HEK293 (cell line): Measurements from ENCODE around the gene CAPN1.

Experiments
- GLI2 ChIP-seq: fragments of 450-650 bp; formaldehyde crosslinking; IDR thresholded peaks from 2 replicates; pipeline ENCODE4; 2017; ENCODE audit warnings: missing biosample characterization, missing genetic modification characterization, low read depth, borderline replicate concordance
- KLF1 ChIP-seq: fragments of 450-650 bp; formaldehyde crosslinking; IDR thresholded peaks from 2 replicates; pipeline ENCODE4 v1.5.1; 2016; ENCODE audit warnings: missing biosample characterization, missing genetic modification characterization
- KLF17 ChIP-seq: fragments of 450-650 bp; formaldehyde crosslinking; IDR thresholded peaks from 2 replicates; pipeline ENCODE4 v1.5.1; 2016; ENCODE audit warnings: missing biosample characterization, missing genetic modification characterization
- KLF7 ChIP-seq: fragments of 450-650 bp; formaldehyde crosslinking; IDR thresholded peaks from 2 replicates; pipeline ENCODE4 v1.5.1; 2016; ENCODE audit warnings: missing biosample characterization, missing genetic modification characterization, borderline replicate concordance
- MYNN ChIP-seq: fragments of 450-650 bp; formaldehyde crosslinking; IDR thresholded peaks from 2 replicates; pipeline ENCODE4 v1.5.1; 2016; ENCODE audit warnings: missing biosample characterization, missing genetic modification characterization, borderline replicate concordance
- PATZ1 ChIP-seq: fragments of 450-650 bp; formaldehyde crosslinking; IDR thresholded peaks from 2 replicates; pipeline ENCODE4 v1.5.1; 2016; ENCODE audit warnings: missing biosample characterization, missing genetic modification characterization
- ZBTB1 ChIP-seq: fragments of 450-650 bp; formaldehyde crosslinking; IDR thresholded peaks from 2 replicates; pipeline ENCODE4 v1.5.1; 2016; ENCODE audit warnings: missing biosample characterization, missing genetic modification characterization
- ZBTB20 ChIP-seq: fragments of 450-650 bp; formaldehyde crosslinking; IDR thresholded peaks from 2 replicates; pipeline ENCODE4 v1.5.1; 2016; ENCODE audit warnings: missing biosample characterization, missing genetic modification characterization
- ZBTB48 ChIP-seq: fragments of 450-650 bp; formaldehyde crosslinking; IDR thresholded peaks from 2 replicates; pipeline ENCODE4 v1.5.1; 2016; ENCODE audit warnings: missing biosample characterization, missing genetic modification characterization
- ZFP41 ChIP-seq: fragments of 450-650 bp; formaldehyde crosslinking; IDR thresholded peaks from 2 replicates; pipeline ENCODE4 v1.5.1; 2016; ENCODE audit warnings: missing biosample characterization, missing genetic modification characterization, borderline replicate concordance
- ZNF146 ChIP-seq: fragments of 450-650 bp; formaldehyde crosslinking; IDR thresholded peaks from 2 replicates; pipeline ENCODE4 v1.5.1; 2016; ENCODE audit warnings: missing biosample characterization, missing genetic modification characterization
- ZNF23 ChIP-seq: fragments of 450-650 bp; formaldehyde crosslinking; IDR thresholded peaks from 2 replicates; pipeline ENCODE4 v1.5.1; 2016; ENCODE audit warnings: missing biosample characterization, missing genetic modification characterization, borderline replicate concordance
- ZNF24 ChIP-seq: fragments of 450-650 bp; formaldehyde crosslinking; IDR thresholded peaks from 2 replicates; pipeline ENCODE4 v1.5.1; 2016; ENCODE audit warnings: missing biosample characterization, missing genetic modification characterization
- ZNF266 ChIP-seq: fragments of 450-650 bp; formaldehyde crosslinking; IDR thresholded peaks from 2 replicates; pipeline ENCODE4 v1.5.1; 2016; ENCODE audit warnings: missing biosample characterization, missing genetic modification characterization, low read depth
- ZNF335 ChIP-seq: fragments of 450-650 bp; formaldehyde crosslinking; conservative IDR thresholded peaks from 2 replicates; pipeline ENCODE4 v1.5.1; 2016; ENCODE audit warnings: missing biosample characterization, missing genetic modification characterization
- ZNF391 ChIP-seq: fragments of 450-650 bp; formaldehyde crosslinking; IDR thresholded peaks from 2 replicates; pipeline ENCODE4 v1.5.1; 2016; ENCODE audit warnings: low read depth, missing biosample characterization, missing genetic modification characterization, borderline replicate concordance
- ZNF394 ChIP-seq: fragments of 450-650 bp; formaldehyde crosslinking; IDR thresholded peaks from 2 replicates; pipeline ENCODE4 v1.5.1; 2016; ENCODE audit warnings: missing biosample characterization, missing genetic modification characterization, mild to moderate bottlenecking, moderate library complexity, borderline replicate concordance
- ZNF501 ChIP-seq: fragments of 450-650 bp; formaldehyde crosslinking; IDR thresholded peaks from 2 replicates; pipeline ENCODE4 v1.5.1; 2016; ENCODE audit warnings: missing biosample characterization, missing genetic modification characterization
- ZNF510 ChIP-seq: fragments of 450-650 bp; formaldehyde crosslinking; IDR thresholded peaks from 2 replicates; pipeline ENCODE4 v1.5.1; 2018; ENCODE audit warnings: mild to moderate bottlenecking, missing genetic modification characterization, missing biosample characterization; ENCODE audit not compliant: insufficient replicate concordance
- ZNF513 ChIP-seq: fragments of 450-650 bp; IDR thresholded peaks from 2 replicates; pipeline ENCODE4 v1.5.1; 2018; ENCODE audit warnings: missing biosample characterization, missing genetic modification characterization
- ZNF548 ChIP-seq: fragments of 450-650 bp; formaldehyde crosslinking; IDR thresholded peaks from 2 replicates; pipeline ENCODE4 v1.5.1; 2016; ENCODE audit warnings: missing biosample characterization, missing genetic modification characterization
- ZNF560 ChIP-seq: fragments of 450-650 bp; formaldehyde crosslinking; IDR thresholded peaks from 2 replicates; pipeline ENCODE4 v1.5.1; 2017; ENCODE audit warnings: missing biosample characterization, missing genetic modification characterization, borderline replicate concordance
- ZNF580 ChIP-seq: fragments of 450-650 bp; formaldehyde crosslinking; IDR thresholded peaks from 2 replicates; pipeline ENCODE4 v1.5.1; 2016; ENCODE audit warnings: missing biosample characterization, missing genetic modification characterization
- ZNF596 ChIP-seq: fragments of 450-650 bp; IDR thresholded peaks from 2 replicates; pipeline ENCODE4 v1.5.0; 2018; ENCODE audit warnings: missing biosample characterization, mild to moderate bottlenecking, missing genetic modification characterization, moderate library complexity
- ZNF600 ChIP-seq: fragments of 450-650 bp; formaldehyde crosslinking; IDR thresholded peaks from 2 replicates; pipeline ENCODE4 v1.5.1; 2016; ENCODE audit warnings: missing biosample characterization, missing genetic modification characterization
- ZNF610 ChIP-seq: fragments of 450-650 bp; formaldehyde crosslinking; IDR thresholded peaks from 2 replicates; pipeline ENCODE4 v1.5.1; 2016; ENCODE audit warnings: missing biosample characterization, missing genetic modification characterization, borderline replicate concordance
- ZNF621 ChIP-seq: fragments of 450-650 bp; formaldehyde crosslinking; IDR thresholded peaks from 2 replicates; pipeline ENCODE4 v1.5.1; 2017; ENCODE audit warnings: missing biosample characterization, missing genetic modification characterization
- ZNF629 ChIP-seq: fragments of 450-650 bp; formaldehyde crosslinking; IDR thresholded peaks from 2 replicates; pipeline ENCODE4 v1.5.1; 2017; ENCODE audit warnings: missing biosample characterization, missing genetic modification characterization
- ZNF645 ChIP-seq: fragments of 450-650 bp; formaldehyde crosslinking; IDR thresholded peaks from 2 replicates; pipeline ENCODE4; 2016; ENCODE audit warnings: missing biosample characterization, missing genetic modification characterization
- ZNF658 ChIP-seq: fragments of 450-650 bp; formaldehyde crosslinking; IDR thresholded peaks from 2 replicates; pipeline ENCODE4; 2016; ENCODE audit warnings: missing biosample characterization, missing genetic modification characterization
- ZNF701 ChIP-seq: fragments of 450-650 bp; formaldehyde crosslinking; IDR thresholded peaks from 2 replicates; pipeline ENCODE4 v1.5.1; 2016; ENCODE audit warnings: missing biosample characterization, missing genetic modification characterization

The CAPN1 gene

GRCh38 chr11:65134240-65134951 is 47.3 kb upstream of the CAPN1 start, which contains the start of gene SYVN1 (continued):
- TF ChIP-seq ZNF266 (tag by site-specific recombination) (no peak), ZNF24 (tag by site-specific recombination) (peak; percentile 70), KLF7 (no peak; the same call in 1 of the 2 replicates), GLI2 (no peak), ZNF580 (tag by site-specific recombination) (peak; percentile 94), ZNF335 (peak; percentile 46; the same call in 1 of the 2 replicates), ZFP41 (tag by site-specific recombination) (no peak), ZNF501 (peak; percentile 74; the same call in 1 of the 2 replicates), ZNF621 (tag by site-specific recombination) (no peak), ZNF391 (peak; percentile 53; the same call in 1 of the 2 replicates), ZNF629 (peak; percentile 82), ZNF23 (tag by site-specific recombination) (no peak), ZBTB20 (0 out of 2 replicates have a peak, but pooled peaks have one; percentile 15), ZNF701 (no peak), ZNF513 (tag by site-specific recombination) (no peak), MYNN (tag by site-specific recombination) (no peak), ZNF645 (tag by site-specific recombination) (no peak), ZBTB48 (tag by site-specific recombination) (no peak), ZNF548 (tag by site-specific recombination) (no peak), ZBTB1 (tag by site-specific recombination) (no peak), ZNF146 (no peak), ZNF610 (tag by site-specific recombination) (no peak), KLF17 (tag by site-specific recombination) (peak; percentile 88), ZNF510 (tag by site-specific recombination) (no peak), ZNF658 (tag by site-specific recombination) (no peak), ZNF596 (tag by site-specific recombination) (no peak), ZNF394 (tag by site-specific recombination) (peak; percentile 63), ZNF600 (tag by site-specific recombination) (peak; percentile 55), PATZ1 (peak; percentile 96), ZNF560 (no peak), KLF1 (tag by site-specific recombination) (peak; percentile 37; the same call in 1 of the 2 replicates)
